H1 (cell line): ENCODE results near the gene FARP2. TPM values are rescaled to one million over a fixed set of nuclear protein-coding genes. Genes with fewer than 3 reads are reported as not detected.

Experiments used
- CTCF ChIA-PET: fragments of 300-600 bp; sonication (Branson Sonifier 250); formaldehyde crosslinking; loops from one replicate; lab custom pipeline; 2021; ENCODE audit not compliant: partially characterized antibody; lab: Charles Lee
- POLR2A ChIA-PET: fragments of 300-600 bp; sonication (Branson Sonifier 250); formaldehyde crosslinking; loops from one replicate; lab custom pipeline; 2021; ENCODE audit warnings: inconsistent platforms; ENCODE audit not compliant: partially characterized antibody; lab: Charles Lee
- DNase-seq, 2 experiments: peaks; one replicate each; pipeline versions ENCODE4 v3.0.0 to v3.0.0-alpha.2; 2010 to 2022; ENCODE audit warnings: low spot score in 2 of 2, low read depth in 1 of 2, mixed read lengths in 1 of 2
- FAIRE-seq: peaks from 2 replicates; lab custom pipeline; 2011; peaks lifted over from hg19 to GRCh38; lab: Jason Lieb, UNC
- H2AFZ ChIP-seq: 2 replicates; pipeline ENCODE4 v1.8.1; 2012; ENCODE audit warnings: low read length, inconsistent platforms
- H2AK5ac ChIP-seq: 2 replicates; pipeline ENCODE4 v1.6.1; 2013; ENCODE audit warnings: low read depth, low read length
- H2BK120ac ChIP-seq: replicated peaks from 2 replicates; pipeline ENCODE3; 2013; ENCODE audit warnings: low read depth, low read length, inconsistent platforms
- H2BK12ac ChIP-seq: 2 replicates; pipeline ENCODE4 v1.6.1; 2013; ENCODE audit warnings: low read depth, low read length
- H2BK15ac ChIP-seq: 2 replicates; pipeline ENCODE4 v1.6.1; 2013; ENCODE audit warnings: low read length
- H2BK20ac ChIP-seq: 2 replicates; pipeline ENCODE4 v1.6.1; 2013; ENCODE audit warnings: low read length
- H2BK5ac ChIP-seq: 2 replicates; pipeline ENCODE4 v1.6.1; 2013; ENCODE audit warnings: low read depth, low read length
- H3K14ac ChIP-seq: 2 replicates; pipeline ENCODE4 v1.6.1; 2013; ENCODE audit warnings: inconsistent platforms; ENCODE audit not compliant: insufficient read length
- H3K18ac ChIP-seq: 2 replicates; pipeline ENCODE4 v1.6.1; 2013; ENCODE audit warnings: low read length; ENCODE audit errors: extremely low read depth
- H3K23ac ChIP-seq: 2 replicates; pipeline ENCODE4 v1.6.1; 2013; ENCODE audit warnings: inconsistent platforms; ENCODE audit not compliant: insufficient read length
- H3K23me2 ChIP-seq: 2 replicates; pipeline ENCODE4 v1.6.1; 2013; ENCODE audit warnings: low read depth, low read length
- H3K27ac ChIP-seq: 2 replicates; pipeline ENCODE4 v1.6.1; 2011; ENCODE audit warnings: low read depth, low read length, inconsistent platforms
- H3K27me3 ChIP-seq, 4 experiments: replicated peaks in 1 of 4; 1 replicate in 1 of 4; 2 replicates in 3 of 4; pipeline versions ENCODE4 v1.6.1 to v1.8.1; 2011 to 2013; ENCODE audit warnings: low read length in 3 of 4, mild to moderate bottlenecking in 3 of 4, inconsistent platforms in 2 of 4, mixed read lengths in 2 of 4, moderate library complexity in 1 of 4; ENCODE audit not compliant: control insufficient read depth in 3 of 4, insufficient read depth in 3 of 4; ENCODE audit errors: extremely low read depth in 1 of 4
- H3K36me3 ChIP-seq, 4 experiments: 2 replicates each; pipeline versions ENCODE4 v1.6.1 to v1.8.1; 2011 to 2013; ENCODE audit warnings: mild to moderate bottlenecking in 4 of 4, low read length in 3 of 4, moderate library complexity in 2 of 4, control low read depth in 1 of 4, inconsistent platforms in 1 of 4; ENCODE audit not compliant: insufficient read depth in 4 of 4, control insufficient read depth in 2 of 4
- H3K4ac ChIP-seq: replicated peaks from 2 replicates; pipeline ENCODE3; 2013; ENCODE audit warnings: low read length, low read depth, mixed read lengths, inconsistent platforms; ENCODE audit not compliant: insufficient read length
- H3K4me1 ChIP-seq, 4 experiments: replicated peaks in 1 of 4; 1 replicate in 1 of 4; 2 replicates in 3 of 4; pipeline versions ENCODE4 v1.6.1 to v1.8.1; 2011 to 2013; ENCODE audit warnings: low read length in 3 of 4, inconsistent platforms in 2 of 4, mixed read lengths in 1 of 4; ENCODE audit not compliant: insufficient read depth in 4 of 4, control insufficient read depth in 3 of 4
- H3K4me2 ChIP-seq, 2 experiments: 2 replicates each; pipeline versions ENCODE4 v1.6.1 to v1.8.1; 2011 to 2013; ENCODE audit warnings: low read depth in 2 of 2, low read length in 2 of 2, control low read depth in 1 of 2, inconsistent platforms in 1 of 2, mild to moderate bottlenecking in 1 of 2; ENCODE audit not compliant: insufficient read depth in 1 of 2
- H3K4me3 ChIP-seq, 4 experiments: fragments of 200-600, 300-600 bp in 1 of 4; sonication (generic), shearing (Covaris generic), sonication (Bioruptor Twin) in 1 of 4; 2 replicates each; pipeline versions ENCODE4 v1.5.1 to v1.8.1; 2011 to 2016; ENCODE audit warnings: low read length in 4 of 4, low read depth in 3 of 4, control low read depth in 2 of 4, inconsistent platforms in 2 of 4, mild to moderate bottlenecking in 2 of 4, mixed read lengths in 1 of 4, moderate library complexity in 1 of 4; ENCODE audit not compliant: insufficient read depth in 2 of 4; ENCODE audit errors: extremely low read depth in 1 of 4
- H3K56ac ChIP-seq: replicated peaks from 2 replicates; pipeline ENCODE3; 2013; ENCODE audit warnings: low read depth, mild to moderate bottlenecking, mixed read lengths, low read length, inconsistent platforms; ENCODE audit not compliant: insufficient read length
- H3K79me1 ChIP-seq: 2 replicates; pipeline ENCODE4 v1.6.1; 2013; ENCODE audit warnings: low read depth, low read length, control low read depth
- H3K79me2 ChIP-seq, 2 experiments: 2 replicates each; pipeline versions ENCODE4 v1.6.1 to v1.8.1; 2012 to 2013; ENCODE audit warnings: low read length in 2 of 2, mild to moderate bottlenecking in 2 of 2, inconsistent platforms in 1 of 2; ENCODE audit not compliant: insufficient read depth in 2 of 2, control insufficient read depth in 1 of 2
- H3K9ac ChIP-seq, 4 experiments: replicated peaks in 1 of 4; 1 replicate in 1 of 4; 2 replicates in 3 of 4; pipeline versions ENCODE4 v1.6.1 to v1.8.1; 2011 to 2013; ENCODE audit warnings: low read depth in 3 of 4, low read length in 3 of 4, control low read depth in 2 of 4, mild to moderate bottlenecking in 2 of 4, moderate library complexity in 2 of 4, inconsistent platforms in 1 of 4; ENCODE audit errors: extremely low read depth in 1 of 4
- H3K9me3 ChIP-seq, 2 experiments: 2 replicates each; pipeline versions ENCODE4 v1.6.1 to v1.8.1; 2012 to 2013; ENCODE audit warnings: mild to moderate bottlenecking in 2 of 2, moderate library complexity in 2 of 2, control low read depth in 1 of 2, inconsistent platforms in 1 of 2, low read depth in 1 of 2, low read length in 1 of 2, mixed read lengths in 1 of 2; ENCODE audit not compliant: insufficient read depth in 2 of 2
- H4K20me1 ChIP-seq, 2 experiments: replicated peaks in 1 of 2; 2 replicates each; pipeline versions ENCODE3 to v1.8.1; 2011 to 2013; ENCODE audit warnings: inconsistent platforms in 2 of 2, low read length in 2 of 2, mild to moderate bottlenecking in 1 of 2; ENCODE audit not compliant: insufficient read depth in 2 of 2, control insufficient read depth in 1 of 2
- H4K5ac ChIP-seq: 2 replicates; pipeline ENCODE4 v1.6.1; 2013; ENCODE audit warnings: low read length, low read depth, mixed read lengths, inconsistent platforms; ENCODE audit not compliant: insufficient read length
- H4K8ac ChIP-seq: 2 replicates; pipeline ENCODE4 v1.8.0; 2013; ENCODE audit warnings: mild to moderate bottlenecking, moderate library complexity, low read length, inconsistent platforms; ENCODE audit not compliant: insufficient read depth; ENCODE audit errors: extremely low read depth
- H4K91ac ChIP-seq: replicated peaks from 2 replicates; pipeline ENCODE3; 2013; ENCODE audit warnings: low read length, mixed read lengths, inconsistent platforms; ENCODE audit not compliant: insufficient read length
- BCL11A ChIP-seq, 2 experiments: IDR thresholded peaks; one replicate each; pipeline ENCODE4 v1.6.1; 2011; ENCODE audit warnings: low read depth in 2 of 2, low read length in 2 of 2, mild to moderate bottlenecking in 2 of 2
- GABPA ChIP-seq: IDR thresholded peaks from 2 replicates; pipeline ENCODE4 v1.6.1; 2011; ENCODE audit warnings: mild to moderate bottlenecking, low read length, moderate library complexity, borderline replicate concordance; ENCODE audit not compliant: insufficient read depth
- HDAC2 ChIP-seq, 2 experiments: fragments of 300-600 bp in 1 of 2; sonication (generic) in 1 of 2; IDR thresholded peaks; 2 replicates each; pipeline ENCODE4 v1.6.1; 2011 to 2012; ENCODE audit warnings: low read depth in 2 of 2, low read length in 2 of 2, mild to moderate bottlenecking in 2 of 2, moderate library complexity in 2 of 2, borderline replicate concordance in 1 of 2, inconsistent platforms in 1 of 2
- JUND ChIP-seq: IDR thresholded peaks from 2 replicates; pipeline ENCODE4 v1.6.1; 2011; ENCODE audit warnings: mild to moderate bottlenecking, improper control_type of control experiment, low read length
- PHF8 ChIP-seq: fragments of 200-600 bp; sonication (generic); conservative IDR thresholded peaks from 2 replicates; pipeline ENCODE4 v1.7.1; 2012; ENCODE audit warnings: low read depth, mild to moderate bottlenecking, inconsistent platforms, low read length, moderate library complexity
- POLR2A ChIP-seq, 2 experiments: IDR thresholded peaks; 1 replicate in 1 of 2; 2 replicates in 1 of 2; pipeline ENCODE4 v1.6.1; 2011; ENCODE audit warnings: low read depth in 2 of 2, low read length in 2 of 2, mild to moderate bottlenecking in 2 of 2; ENCODE audit errors: control extremely low read depth in 1 of 2
- SAP30 ChIP-seq: fragments of 300-600 bp; sonication (generic); IDR thresholded peaks from 2 replicates; pipeline ENCODE4 v1.7.1; 2012; ENCODE audit warnings: low read length, moderate library complexity, mild to moderate bottlenecking, inconsistent platforms; ENCODE audit not compliant: insufficient read depth, insufficient replicate concordance
- SP1 ChIP-seq: IDR thresholded peaks from 2 replicates; pipeline ENCODE4 v1.6.1; 2011; ENCODE audit warnings: low read depth, low read length
- SRF ChIP-seq: IDR thresholded peaks from 2 replicates; pipeline ENCODE4 v1.6.1; 2011; ENCODE audit warnings: mild to moderate bottlenecking, low read depth, low read length, moderate library complexity
- TCF12 ChIP-seq: IDR thresholded peaks from 2 replicates; pipeline ENCODE4 v1.6.1; 2011; ENCODE audit warnings: low read depth, mild to moderate bottlenecking, low read length
- USF2 ChIP-seq: IDR thresholded peaks from 2 replicates; pipeline ENCODE4 v1.6.1; 2011; ENCODE audit warnings: low read length, improper control_type of control experiment
- YY1 ChIP-seq: IDR thresholded peaks from 2 replicates; pipeline ENCODE4 v1.6.1; 2011; ENCODE audit warnings: low read depth, mild to moderate bottlenecking, low read length
- WGBS, 2 experiments: shearing (Covaris generic) in 1 of 2; methylation state at CpG; one replicate each; pipeline versions ENCODE4 v1.1.6 to v1.1.7; 2013 to 2015; ENCODE audit warnings: low lambda C conversion rate in 2 of 2, mixed read lengths in 2 of 2, inconsistent platforms in 1 of 2, low coverage in 1 of 2, missing lambda C conversion rate in 1 of 2; ENCODE audit not compliant: insufficient replicate concordance in 2 of 2, insufficient coverage in 1 of 2, insufficient read length in 1 of 2; ENCODE audit errors: extremely low coverage in 1 of 2, missing lambda C conversion rate in 1 of 2; 5-methylcytosine and 5-hydroxymethylcytosine counted together
- polyA plus RNA-seq, 7 experiments: library from polyadenylated mRNA; depleted of rRNA in 3 of 7; stranded (reverse) in 5 of 7; unstranded in 2 of 7; fragments of >200 nt in 5 of 7; fragments of 200-250 nt in 2 of 7; gene quantifications; 1 replicate in 5 of 7; 2 replicates in 1 of 7; 4 replicates in 1 of 7; pipeline versions ENCODE4 v1.2.1 to v1.2.3, GENCODE V29; 2011 to 2013; ENCODE audit warnings: missing spikeins in 2 of 7, mixed read lengths in 2 of 7
- total RNA-seq: library from RNA; stranded (reverse); fragmentation: NEBNext Ultra II Directional; extraction: Animal tissue kit (Norgen Biotek cat#: 25700); gene quantifications from 2 replicates; pipeline ENCODE4 v1.2.1, GENCODE V29; 2021
- TF ChIP-seq, protein P1 (sequence below): IDR thresholded peaks from 2 replicates; pipeline ENCODE4 v1.6.1; 2011; ENCODE audit warnings: low read depth, mild to moderate bottlenecking, low read length; ENCODE audit not compliant: insufficient read depth

FARP2 gene
- total and polyA plus RNA-seq, 2 of the 8 experiments (the other 6 are each of a cell fraction or from before 2014, with no cell fraction given), result 12.4 to 33.4 TPM

DNA sequence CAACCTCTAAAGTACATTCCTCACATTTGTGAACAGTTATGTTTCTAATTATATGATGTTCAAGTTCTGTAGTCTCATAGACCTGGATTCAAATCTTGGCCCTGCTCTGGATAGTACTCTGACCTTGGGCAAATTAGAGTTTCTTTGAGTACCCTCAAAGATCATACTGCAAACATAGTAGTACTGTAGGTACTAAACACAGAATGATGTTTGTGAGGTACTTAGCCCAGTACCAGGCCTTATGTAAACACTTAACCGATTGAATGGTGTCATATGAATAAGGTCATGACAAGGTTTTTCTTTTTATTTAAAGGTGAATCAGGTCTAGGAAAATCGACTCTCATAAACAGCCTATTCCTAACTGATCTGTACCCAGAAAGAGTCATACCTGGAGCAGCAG, 21.3 kb upstream of the FARP2 start:
- H3K9me3 ChIP-seq, result no peaks in the 10 kb centered on the region
- FAIRE-seq (no peak), DNase-seq (no peak)
- H4K91ac ChIP-seq, result no peak overlapping the region
- H3K79me1 ChIP-seq, result peaks cover 4% of the 10 kb centered on the region
- no peak overlapping the region for H2BK15ac ChIP-seq
- H3K4ac ChIP-seq, result no peak overlapping the region
- H3K4me3 ChIP-seq, result no peak overlapping the region
- H3K4me2 ChIP-seq, result no peak overlapping the region
- H3K14ac ChIP-seq, result no peak overlapping the region
- POLR2A ChIA-PET, result interaction anchor here (1.0 to 1.2 kb wide), 2 partner anchors 8 to 19 kb away, joined by 3 to 4 read pairs; partner anchors contain the start of genes HDLBP and SEPTIN2
- no peak overlapping the region for H3K23ac ChIP-seq
- no peak overlapping the region for H4K5ac ChIP-seq
- peaks cover 0 to 49% of the 10 kb centered on the region in 2 experiments; a peak in 2 of 4 replicates for H3K79me2 ChIP-seq
- no peak overlapping the region for H2AK5ac ChIP-seq
- peaks cover 11 to 68% (median 33%) of the 10 kb centered on the region in 4 experiments for H3K36me3 ChIP-seq
- peaks cover 0 to 9% of the 10 kb centered on the region in 2 experiments for H4K20me1 ChIP-seq
- H3K27ac ChIP-seq, result no peak overlapping the region
- no peak overlapping the region for H2BK12ac ChIP-seq
- H3K4me1 ChIP-seq, result no peaks in the 10 kb centered on the region
- no peaks in the 10 kb centered on the region for H3K23me2 ChIP-seq
- no peak overlapping the region for H3K9ac ChIP-seq
- no peak overlapping the region for H2AFZ ChIP-seq
- no peak overlapping the region for H2BK120ac ChIP-seq
- CTCF ChIA-PET, result no interaction called here
- WGBS, 2 experiments, result 96% methylated on average over 2 of the region's 2 CpGs; no CpG with 5 or more reads in 1 of the 2 experiments
- H3K27me3 ChIP-seq, result no peaks in the 10 kb centered on the region
- no peak overlapping the region for H4K8ac ChIP-seq
- no peak overlapping the region for H2BK20ac ChIP-seq
- no peak overlapping the region for H3K56ac ChIP-seq
- no peak overlapping the region for H2BK5ac ChIP-seq
- H3K18ac ChIP-seq, result no peak overlapping the region
- TF ChIP-seq JUND (no peak), POLR2A (IDR thresholded peaks at IDR 0.05; ENCODE audit: control extremely low read depth in 1 of 2, low read depth in 2 of 2, low read length in 2 of 2) (no peak), SP1 (no peak), USF2 (no peak), SRF (no peak), YY1 (no peak), BCL11A (IDR thresholded peaks at IDR 0.05; ENCODE audit: low read depth in 2 of 2, low read length in 2 of 2) (no peak), PHF8 (no peak), TCF12 (no peak), GABPA (no peak), SAP30 (no peak), HDAC2 (IDR thresholded peaks at IDR 0.05; ENCODE audit: borderline replicate concordance in 1 of 2, low read depth in 2 of 2, low read length in 2 of 2) (no peak)
- TF ChIP-seq, protein P1, sequence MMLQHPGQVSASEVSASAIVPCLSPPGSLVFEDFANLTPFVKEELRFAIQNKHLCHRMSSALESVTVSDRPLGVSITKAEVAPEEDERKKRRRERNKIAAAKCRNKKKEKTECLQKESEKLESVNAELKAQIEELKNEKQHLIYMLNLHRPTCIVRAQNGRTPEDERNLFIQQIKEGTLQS, result no peak
